T-helper 22 cell (primary cell): ENCODE measurements around the gene RPL31.

Experiments used
- DNase-seq: peaks from one replicate; pipeline ENCODE4 v3.0.0-alpha.2; 2020; ENCODE audit warnings: low read depth

Gene RPL31

DNA sequence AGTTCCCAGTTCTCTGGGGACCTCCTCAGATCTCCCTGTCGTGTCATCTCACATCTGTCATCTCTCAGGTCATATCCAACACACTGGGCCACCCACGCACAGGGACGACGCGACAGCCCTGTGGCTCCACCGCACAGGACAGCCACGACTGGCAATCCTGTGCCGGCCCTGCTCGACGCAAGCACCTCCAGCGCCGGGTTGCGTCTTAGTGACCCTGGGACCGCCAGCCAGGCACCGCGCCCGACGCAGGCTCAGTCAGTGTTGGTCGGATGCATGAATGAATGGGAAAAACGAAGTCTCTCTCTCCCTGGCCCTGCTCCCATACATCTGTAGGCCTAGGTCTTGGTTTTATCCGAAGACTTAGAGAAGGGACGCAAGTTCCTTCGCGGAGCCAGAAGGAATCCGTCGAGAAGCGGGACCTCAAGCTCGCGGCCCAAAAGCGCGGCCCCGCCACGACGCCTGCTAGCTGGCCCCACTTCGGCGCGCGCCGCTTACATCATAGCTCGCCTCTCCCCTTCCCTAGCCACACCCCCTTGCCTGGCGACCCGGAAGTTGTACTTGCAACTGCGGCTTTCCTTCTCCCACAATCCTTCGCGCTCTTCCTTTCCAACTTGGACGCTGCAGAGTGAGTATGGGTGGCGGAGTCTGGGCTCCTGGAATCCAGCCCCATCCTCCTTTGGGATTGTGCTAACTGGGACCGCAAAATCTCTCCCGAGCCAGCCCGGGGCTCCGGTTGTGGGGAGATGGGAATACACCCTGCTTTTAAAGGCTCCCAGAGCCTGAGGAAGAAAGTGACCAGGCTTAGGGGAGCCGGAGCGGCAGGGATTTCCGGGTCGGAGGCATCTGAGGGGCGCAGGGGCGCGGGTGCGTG, at the start of gene RPL31:
Gene RPL31, plus strand, starts transcription at position 599 of the 871 bp plus-strand sequence. CDS start 413 bp downstream, outside the sequence.
- DNase-seq: peak; percentile 94

DNA sequence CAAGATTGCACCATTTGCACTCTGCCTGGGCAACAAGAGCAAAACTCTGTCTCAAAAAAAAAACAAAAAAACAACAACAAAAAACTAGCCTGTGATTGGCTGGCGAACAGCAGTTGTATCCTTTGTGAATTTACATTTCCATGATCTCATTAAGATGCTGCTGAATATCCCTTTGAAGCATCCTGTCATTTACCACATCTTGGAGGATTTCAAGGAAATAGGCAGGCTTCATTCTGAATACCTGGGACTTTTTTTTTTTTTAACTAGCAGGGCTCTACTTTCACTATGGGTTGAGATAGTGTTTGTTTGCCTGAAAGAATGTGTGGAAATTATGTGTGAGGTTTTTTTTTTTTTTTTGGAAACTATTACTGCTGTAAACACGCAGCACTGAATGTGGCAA, 49.6 kb upstream of the RPL31 start:
- no peak for DNase-seq

DNA sequence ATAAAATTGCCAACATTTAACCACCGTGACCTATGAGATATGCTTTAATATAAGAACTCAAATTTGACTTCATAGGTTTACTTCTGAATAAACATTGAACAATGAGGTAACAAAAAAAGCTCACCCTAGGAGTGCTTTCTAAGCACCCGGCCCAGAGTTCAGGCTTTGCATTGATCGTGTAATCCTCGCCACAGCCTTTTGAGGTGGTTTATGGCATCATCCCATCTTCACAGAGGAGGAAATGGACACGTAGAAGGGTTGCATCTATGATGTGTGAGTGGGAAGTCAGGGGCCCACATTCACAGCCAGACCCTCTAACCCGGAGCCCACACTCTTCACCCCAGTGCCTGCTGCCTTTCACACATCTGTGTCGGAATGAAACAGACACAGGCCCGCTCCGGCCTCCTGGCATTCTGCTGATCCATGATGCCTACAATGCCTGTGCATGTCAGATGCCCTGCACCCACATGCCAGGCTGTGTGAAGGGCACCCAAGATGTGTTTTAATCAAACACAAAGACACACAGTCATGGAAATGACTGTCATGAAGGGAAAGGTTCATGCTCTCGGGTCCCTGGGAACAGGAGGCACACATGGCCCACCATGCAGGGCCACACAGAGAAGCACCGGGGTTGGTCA, 48.6 kb upstream of the RPL31 start:
- DNase-seq: no peak

DNA sequence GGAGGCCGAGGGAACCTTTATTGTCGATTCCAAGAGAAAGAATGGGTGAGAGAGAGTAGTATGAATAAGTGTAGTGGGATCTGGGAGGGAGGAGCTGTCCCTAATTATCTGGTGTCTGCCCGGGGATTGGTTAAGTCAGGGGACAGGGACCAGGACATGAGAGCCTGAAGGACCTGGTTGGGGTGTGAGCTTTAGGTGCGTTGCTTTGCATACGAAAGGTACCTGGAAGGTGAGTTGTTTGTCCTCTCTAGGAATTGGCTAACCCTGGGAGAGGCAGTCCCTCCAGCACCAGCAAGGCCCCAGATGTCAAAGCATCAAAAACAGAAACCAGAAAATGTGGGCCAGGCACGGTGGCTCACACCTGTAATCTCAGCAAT, 48.1 kb upstream of the RPL31 start:
- no peak for DNase-seq

DNA sequence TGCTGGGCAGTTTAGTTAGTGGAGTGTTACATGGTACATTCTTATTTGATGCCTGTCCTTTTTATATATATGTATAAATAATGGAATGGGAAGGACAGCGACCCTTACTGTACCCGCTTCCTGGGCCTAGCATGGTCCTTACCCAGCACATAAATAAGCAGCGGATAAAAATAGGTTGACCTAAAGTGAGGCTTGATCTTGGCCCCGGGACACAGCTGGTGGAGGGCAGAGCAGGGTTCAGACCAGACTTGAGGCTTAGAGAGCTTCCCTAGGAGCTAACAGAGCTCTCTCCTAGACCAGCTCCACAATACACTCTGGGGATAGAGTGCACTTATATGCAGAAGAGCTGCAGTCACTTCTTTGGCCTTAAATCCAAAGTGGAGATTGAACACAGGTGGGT, 46.9 kb upstream of the RPL31 start:
- no peak for DNase-seq

DNA sequence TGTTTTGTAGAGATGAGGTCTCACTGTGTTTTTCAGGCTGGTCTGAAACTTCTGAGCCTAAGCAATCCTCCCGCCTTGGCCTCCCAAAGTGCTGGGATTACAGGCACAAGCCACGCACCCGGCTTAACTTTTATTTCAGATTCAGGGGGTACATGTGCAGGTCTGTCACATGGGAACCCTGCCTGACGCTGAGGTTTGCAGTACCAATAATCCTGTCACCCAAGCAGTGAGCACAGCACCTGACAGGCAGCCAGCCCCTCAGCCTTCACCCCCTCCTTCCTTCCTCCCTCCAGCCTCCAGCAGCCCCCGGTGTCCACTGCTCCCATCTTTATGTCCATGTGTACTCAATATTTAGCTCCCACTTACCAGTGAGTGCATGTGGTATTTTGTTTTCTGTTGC, 46.0 kb upstream of the RPL31 start:
- DNase-seq: no peak

DNA sequence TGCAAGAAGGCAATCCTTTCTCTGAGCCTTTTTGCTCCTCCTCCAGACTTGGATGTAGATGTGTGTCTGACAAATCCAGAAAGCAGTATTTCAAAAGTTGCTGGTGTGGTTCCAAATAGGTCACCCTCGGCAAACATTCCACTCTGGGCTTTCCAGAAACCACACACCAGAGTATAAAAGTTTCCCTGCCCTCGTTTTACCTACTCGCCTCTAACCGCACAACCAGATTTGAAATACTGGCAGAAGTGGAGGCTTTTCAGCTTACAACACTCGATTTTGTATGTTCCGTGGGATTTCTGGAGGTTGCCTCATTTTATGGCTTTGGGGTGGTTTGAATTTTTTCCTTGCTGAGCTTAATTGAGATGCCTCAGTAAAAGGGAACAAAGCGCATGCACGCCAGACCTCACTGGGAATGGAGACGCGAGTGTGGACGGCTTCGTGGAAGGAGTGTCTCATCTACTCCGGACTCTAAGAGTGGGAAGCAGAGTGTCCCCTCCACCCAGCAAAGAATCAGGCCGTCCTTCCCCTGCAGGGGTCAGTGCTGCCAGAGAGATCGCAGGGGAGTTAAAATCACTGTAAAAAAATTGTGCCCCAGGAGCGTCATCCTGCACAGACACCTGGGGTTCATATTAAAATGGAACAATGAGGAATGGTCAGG, 44.0 kb upstream of the RPL31 start:
- no peak for DNase-seq

DNA sequence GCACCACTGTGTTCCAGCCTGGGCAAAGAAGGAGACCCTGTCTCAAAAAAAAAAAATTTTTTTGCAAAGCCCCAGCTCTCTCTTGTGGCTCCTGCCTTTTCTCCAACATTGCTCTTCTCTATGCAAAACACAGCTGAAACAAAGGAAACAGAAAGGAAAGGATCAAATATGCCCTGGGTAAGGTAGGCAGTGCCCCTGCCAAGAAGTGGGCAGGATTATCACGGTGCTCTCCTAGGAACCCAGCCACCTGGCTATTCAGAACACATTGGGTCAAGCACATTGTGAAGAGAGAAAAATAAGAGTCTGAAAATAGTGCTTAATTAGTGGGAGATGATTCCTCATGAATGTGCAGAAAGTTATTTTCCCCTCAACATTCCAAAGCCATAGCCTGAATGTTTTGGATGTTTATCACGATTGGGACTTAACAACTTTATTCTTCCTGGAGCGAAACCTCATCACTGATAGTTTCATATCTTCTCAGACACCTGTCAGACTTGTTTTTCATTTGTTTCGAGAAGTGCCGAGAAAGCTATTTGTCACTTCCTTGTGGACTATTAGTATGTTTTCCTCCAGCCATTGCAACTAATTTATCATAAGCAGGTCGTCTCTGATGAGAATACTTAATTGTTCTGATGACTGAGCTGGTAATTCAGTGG, 42.7 kb upstream of the RPL31 start:
- no peak for DNase-seq

DNA sequence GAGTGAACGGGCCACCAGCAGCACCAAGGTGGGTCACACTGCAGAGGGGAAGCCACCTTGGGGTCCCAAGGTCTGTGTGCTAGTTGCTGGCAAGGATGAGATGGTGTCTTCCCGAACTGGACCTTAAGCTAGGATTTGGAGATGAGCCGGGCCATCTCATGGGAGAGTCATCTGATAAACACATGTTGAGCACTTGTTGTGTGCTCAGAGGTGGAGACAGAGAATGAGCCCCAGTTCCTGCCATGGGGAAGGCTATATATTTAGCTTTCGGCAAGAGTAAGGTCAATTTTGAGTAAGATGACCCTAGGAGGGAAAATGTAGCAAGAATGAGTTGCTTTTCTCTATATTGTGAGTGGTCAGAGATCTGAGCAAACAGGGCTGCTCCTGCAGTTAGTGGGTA, 41.4 kb upstream of the RPL31 start:
- no peak for DNase-seq

DNA sequence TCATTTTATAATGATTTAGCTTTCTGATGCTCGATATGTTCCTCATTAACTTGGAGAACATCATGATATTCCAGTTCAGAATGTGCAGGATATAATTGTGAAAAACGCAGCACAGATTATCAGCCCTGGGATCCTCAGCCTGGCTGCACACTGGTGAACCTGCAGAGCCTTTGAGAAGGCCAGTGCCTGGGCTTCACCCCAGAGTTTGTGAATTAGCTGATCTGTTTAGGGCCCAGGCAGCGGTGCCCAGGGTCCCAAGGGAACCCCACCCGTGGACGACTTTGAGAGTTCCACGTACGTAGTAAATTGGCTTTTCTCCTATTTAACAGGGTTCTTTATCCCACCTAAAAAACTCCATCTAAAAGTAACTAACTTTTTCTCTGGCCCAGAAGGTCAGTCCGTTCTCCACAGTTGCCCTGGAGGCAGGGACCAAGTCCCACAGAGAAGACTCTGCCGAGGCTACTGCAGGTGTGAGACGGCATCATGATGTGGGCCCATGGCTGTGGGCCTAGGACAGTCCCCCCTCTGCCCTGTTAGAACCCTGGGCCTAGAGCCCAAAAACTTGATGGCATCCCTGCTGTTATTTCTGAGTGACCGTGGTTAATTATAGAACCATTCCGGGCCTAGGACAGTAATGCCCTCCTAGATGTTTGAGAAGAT, 39.6 kb upstream of the RPL31 start:
- DNase-seq: no peak

DNA sequence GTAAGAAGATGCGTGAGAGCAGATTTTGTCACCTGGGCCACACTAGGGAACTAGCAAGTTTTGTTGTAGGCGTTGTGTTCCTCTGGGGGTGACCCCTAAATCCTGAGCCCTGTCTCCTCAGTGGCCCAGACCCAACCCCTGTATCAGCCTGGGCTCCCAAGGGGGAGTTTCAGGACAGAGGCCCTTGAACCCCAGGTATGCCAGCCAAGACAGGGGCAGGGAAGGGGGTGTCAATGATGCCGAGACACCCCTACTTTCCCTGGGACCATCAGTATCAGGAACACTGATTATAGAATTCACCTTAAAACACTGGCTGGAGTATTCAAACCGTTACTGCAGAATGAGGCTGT, 39.1 kb upstream of the RPL31 start:
- no peak for DNase-seq

DNA sequence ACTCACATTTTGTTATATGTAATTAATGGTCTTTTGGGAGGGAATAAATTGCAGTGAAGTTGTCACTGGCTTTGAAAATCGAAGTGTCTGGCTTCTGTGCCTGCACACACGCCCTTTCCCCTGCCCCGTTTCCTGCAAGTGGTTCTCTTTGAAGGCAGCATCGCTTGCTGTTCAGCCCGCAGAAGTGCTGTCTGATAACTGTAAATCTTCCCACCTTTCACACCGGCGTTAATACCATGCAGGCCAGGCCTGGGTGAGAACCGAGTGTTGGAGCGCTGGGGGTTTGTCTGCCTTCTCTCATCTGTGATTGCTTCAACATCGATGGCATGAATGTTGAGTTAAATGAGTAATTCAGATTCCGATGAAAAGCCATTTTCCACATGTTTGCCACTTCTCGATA, 37.9 kb upstream of the RPL31 start:
- no peak for DNase-seq

DNA sequence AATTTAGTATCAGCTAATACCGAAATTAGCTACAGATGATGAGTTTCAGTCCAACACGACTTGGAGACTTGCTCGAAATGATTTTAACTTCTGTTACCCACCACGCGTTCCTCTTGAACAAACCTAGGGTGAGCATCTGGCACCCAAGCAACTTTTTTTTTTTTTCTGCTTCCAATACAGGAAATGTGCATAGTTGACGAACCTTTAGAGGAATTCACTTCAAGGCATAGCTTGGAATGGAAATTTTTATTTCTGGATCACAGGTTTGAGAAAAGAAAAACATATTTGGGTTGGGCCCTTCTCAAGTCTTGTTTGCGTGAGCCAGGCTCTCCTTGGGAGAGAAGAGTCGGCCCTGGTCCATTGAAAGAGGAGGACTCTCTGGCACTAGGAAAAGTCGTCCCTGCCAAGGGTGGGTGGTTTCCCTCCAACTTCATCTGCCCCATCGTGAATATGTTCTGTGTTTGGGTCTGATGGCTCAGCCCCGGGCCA, 37.4 kb upstream of the RPL31 start:
- DNase-seq: no peak

DNA sequence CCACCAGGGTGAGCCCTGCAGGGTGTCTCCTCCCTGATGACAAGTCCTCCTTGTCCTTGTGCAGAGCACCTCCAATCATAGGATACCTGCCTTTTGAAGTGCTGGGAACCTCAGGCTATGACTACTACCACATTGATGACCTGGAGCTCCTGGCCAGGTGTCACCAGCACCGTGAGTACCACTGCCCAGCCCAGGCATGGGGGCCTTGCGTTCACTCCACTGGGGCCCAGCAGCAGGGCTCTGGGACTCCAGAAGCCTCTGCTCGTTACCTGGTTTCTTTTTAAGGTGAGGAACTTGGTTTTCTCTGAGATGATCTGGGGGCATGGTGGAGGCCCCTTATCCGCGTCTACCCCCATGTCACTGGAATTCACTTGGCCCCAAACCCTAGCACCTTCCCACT, 36.5 kb upstream of the RPL31 start:
- DNase-seq: no peak

DNA sequence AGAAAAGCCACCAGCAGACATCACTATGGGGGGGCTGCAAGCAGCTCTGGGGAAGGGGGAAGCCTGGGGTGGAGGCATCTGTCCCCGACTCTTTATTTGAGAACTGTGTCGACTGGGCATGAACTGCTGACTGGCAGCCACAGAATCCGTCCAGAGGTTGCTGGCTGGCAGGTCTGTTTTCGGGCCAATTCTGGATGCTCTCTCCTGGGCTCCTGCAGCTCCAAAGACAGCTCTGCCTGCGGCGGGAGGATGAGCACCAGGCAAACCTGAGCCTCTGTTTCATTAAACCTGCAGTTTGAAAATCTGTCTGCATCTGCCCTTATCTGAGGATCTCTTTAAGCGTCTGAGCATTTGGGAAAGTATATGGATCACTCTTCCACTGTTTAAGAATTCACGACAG, 34.4 kb upstream of the RPL31 start:
- no peak for DNase-seq

DNA sequence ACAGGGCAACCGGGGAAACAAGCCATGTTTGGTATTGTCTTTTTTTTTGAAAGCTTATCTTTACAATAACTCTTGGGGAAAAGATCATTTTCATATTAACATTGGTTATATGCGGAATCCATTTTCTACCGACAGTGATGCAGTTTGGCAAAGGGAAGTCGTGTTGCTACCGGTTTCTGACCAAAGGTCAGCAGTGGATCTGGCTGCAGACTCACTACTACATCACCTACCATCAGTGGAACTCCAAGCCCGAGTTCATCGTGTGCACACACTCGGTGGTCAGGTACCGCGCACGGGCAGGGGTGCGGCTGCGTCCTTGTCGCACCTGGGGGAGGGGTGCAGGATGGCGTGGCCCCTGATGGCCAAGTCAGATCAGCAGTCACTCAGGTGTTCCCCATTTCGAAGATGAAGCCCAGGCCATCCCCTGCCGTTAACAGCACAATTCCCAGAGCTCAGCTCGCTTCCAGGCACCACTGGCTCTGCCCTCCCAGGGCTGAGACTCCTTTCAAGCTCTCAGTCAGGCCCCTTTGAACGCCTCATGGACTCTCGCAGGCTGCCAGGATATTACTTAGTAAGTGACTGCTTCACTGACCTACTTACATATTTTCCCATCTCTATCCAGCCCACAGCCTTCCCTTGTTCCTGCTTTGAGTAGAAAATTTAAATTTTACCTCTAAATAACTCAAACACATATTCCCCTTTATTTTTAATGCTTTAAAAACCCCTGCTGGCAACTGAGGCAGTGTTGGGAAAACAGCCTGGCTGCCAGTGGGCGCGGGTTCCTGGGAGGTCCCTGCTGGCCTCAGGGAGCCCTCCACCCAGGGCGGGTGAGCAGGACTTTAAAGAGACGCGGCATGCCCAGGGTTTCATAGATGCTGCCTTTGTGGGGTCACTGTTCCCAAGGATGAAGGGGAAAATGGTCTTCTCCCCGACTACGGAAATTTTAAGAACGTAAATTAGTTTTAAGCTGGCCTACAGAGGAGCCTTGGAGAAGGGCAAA, 33.6 kb upstream of the RPL31 start:
- DNase-seq: no peak

DNA sequence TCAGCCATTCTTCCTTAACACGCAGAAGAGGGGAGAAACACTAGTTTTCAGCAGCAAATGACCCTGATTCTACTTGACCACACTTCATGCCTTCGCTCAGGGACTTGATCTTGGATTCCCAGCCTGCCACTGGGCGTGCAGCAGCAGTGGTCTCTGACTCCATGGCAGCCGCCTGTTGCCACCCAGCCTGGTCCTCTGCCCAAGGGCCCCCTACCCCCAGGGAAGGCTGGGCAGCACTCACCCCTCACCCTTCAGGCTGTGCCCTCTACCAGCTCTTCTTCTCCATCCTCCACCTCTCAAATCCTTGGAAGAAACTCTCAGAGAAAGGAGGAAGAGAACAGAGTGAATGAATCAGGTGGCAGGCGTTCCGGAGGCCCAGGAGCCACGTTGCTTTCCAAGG, 32.1 kb upstream of the RPL31 start:
- DNase-seq: no peak

DNA sequence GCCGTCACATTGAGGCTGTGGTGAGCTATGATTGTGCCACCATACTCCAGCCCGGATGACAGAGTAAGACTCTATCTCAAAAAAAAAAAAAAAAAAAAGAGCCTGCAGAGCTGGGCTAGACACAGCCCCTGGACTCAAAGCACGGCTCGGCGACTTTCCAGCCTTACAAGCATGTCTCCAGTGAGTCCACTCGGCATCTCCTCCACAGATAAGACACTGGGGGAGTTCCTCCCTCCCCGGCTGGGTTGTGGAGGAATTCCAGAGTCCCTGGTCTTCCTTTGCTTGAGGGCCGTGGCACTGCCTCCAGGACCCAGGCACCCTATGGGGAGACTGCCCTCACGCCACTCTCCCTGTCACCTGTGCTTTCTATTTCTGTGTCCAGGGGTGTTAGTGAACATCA, 30.9 kb upstream of the RPL31 start:
- DNase-seq: no peak

DNA sequence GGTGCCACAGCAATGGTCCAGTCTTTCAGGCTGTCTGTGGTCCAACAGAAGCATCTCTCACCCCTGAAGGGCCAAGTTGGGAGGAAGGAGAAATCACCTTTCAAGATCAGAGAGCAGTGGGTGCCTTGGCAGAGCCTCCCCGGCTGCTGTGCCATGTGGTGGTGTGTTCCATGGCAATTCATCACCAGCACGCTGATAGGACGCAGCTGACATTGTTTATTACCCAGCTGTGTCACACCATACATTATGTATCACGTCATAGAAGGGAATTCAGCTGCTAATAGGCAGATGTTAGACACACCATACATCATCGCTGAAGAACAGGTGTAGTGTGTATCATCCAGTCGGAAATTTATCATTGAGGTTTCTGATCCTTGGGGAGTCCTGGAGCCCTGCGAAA, 29.6 kb upstream of the RPL31 start:
- no peak for DNase-seq

DNA sequence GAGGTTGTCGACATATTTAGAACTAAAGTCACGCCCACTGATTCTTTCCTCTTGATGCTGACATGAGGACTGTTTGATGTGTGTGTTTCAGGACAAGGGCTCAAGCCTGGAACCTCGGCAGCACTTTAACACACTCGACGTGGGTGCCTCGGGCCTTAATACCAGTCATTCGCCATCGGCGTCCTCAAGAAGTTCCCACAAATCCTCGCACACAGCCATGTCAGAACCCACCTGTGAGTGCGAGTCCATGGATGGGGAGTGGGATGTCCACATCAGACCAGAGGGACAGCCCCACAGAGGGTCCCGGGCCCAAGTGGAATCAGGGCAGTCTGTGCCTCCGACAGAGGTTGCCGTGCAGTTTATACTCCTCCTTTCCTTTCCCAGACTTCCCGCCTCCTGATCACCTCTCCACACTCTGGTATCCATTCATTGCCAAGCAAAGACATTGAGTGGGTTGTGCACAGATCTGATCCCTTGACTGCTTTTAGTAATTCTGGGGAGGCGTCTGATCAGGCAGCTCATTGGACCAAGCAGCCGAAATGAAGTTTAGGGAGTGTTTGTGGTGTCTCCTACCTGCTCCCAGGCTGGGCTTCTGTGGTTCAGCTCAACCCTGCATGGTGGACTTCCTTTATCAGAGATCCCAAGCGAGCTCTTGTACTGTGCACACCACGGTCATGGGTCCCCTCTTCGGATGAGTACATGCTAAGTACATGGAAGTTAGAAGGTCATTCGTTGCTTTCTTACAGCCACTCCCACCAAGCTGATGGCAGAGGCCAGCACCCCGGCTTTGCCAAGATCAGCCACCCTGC, 27.2 kb upstream of the RPL31 start:
- no peak for DNase-seq
